LoVo (cell line): ENCODE results near the gene NCKIPSD.
"Not testable (repeated sequence)": the region's sequence is repeated elsewhere in the genome, so short reads cannot be mapped to it uniquely, and the experiment has no call there.

ENCODE experiments used
- DNase-seq: peaks from one replicate; pipeline ENCODE4 v3.0.0-alpha.2; 2016; ENCODE audit warnings: low spot score

The NCKIPSD gene

DNA sequence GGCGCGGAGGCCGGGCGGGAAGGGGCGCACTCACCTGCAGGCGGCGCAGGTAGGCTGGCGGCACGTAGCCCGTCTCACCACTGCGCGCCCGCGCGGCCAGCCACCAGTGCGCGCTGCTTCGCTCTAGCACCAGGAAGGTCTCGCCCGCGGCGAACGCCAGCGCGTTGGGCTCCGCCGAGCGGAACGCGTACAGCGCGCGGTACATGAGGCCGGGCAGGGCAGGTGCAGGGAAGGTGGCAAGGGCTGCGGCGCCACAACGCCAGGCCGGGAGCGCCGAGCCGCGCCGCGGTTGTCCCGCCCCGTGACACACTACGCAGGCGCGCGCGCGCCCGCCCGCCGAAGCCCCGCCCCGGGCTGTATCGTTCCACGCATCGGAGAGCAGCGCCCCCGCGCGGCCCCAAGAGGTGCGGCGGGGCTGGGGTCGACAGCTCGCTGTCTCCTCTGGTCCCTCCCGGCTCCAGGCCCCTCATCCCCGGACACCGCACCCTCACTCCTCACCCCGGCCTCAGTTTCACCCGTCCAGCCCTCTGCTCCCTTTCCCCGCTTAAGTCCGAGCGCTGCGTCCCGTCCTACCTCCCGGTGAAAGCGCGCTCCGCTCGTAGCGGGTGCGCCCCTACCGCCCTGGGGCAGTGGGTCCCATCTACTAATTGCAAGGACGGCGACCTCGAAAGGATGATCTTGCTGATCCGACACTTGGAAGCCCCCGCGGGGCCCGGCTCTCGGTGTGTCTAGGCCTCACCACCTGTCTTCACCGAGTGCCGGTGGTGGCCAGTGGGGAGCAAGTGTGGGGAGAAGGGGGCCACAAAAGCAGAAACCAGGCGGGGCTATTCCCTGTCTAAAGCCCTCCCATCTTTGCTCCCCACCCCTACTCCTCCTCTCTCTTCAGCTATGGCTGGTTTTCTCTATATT, at the start of gene NCKIPSD:
Gene NCKIPSD, minus strand, starts transcription at position 313 of the 909 bp plus-strand sequence. Its CDS starts 108 bp downstream, at position 205.
- peak; percentile 91 for DNase-seq

DNA sequence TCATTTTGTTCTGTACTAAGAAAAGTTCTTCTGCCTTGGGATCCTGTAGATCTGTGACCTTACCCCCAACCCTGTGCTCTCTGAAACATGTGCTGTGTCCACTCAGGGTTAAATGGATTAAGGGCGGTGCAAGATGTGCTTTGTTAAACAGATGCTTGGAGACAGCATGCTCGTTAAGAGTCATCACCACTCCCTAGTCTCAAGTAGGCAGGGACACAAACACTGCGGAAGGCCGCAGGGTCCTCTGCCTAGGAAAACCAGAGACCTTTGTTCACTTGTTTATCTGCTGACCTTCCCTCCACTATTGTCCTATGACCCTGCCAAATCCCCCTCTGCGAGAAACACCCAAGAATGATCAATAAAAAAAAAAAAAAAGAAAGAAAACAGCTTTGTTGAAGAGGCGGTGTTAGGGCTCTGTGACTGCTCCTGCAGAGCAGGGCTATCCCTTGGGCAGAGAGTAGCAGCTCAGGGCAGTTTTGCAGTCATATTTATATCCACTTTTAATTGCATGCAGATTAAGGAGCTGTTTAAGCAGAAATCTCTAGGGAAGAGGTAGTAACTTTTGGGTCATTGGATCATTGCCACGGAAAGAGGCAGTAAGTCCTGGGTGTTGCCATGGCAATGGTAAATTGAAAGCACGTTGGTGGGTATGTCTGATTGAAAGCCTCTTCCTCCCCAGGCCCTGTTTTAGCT, 49.5 kb upstream of the NCKIPSD start:
- not testable (repeated sequence) for DNase-seq

DNA sequence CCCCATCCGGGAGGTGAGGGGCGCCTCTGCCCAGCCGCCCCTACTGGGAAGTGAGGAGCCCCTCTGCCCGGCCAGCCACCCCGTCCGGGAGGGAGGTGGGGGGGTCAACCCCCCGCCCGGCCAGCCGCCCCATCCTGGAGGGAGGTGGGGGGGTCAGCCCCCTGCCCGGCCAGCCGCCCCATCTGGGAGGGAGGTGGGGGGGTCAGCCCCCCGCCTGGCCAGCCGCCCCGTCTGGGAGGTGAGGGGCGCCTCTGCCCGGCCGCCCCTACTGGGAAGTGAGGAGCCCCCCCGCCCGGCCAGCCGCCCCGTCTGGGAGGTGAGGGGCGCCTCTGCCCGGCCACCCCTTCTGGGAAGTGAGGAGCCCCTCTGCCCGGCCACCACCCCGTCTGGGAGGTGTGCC, 48.8 kb upstream of the NCKIPSD start:
- not testable (repeated sequence) for DNase-seq

DNA sequence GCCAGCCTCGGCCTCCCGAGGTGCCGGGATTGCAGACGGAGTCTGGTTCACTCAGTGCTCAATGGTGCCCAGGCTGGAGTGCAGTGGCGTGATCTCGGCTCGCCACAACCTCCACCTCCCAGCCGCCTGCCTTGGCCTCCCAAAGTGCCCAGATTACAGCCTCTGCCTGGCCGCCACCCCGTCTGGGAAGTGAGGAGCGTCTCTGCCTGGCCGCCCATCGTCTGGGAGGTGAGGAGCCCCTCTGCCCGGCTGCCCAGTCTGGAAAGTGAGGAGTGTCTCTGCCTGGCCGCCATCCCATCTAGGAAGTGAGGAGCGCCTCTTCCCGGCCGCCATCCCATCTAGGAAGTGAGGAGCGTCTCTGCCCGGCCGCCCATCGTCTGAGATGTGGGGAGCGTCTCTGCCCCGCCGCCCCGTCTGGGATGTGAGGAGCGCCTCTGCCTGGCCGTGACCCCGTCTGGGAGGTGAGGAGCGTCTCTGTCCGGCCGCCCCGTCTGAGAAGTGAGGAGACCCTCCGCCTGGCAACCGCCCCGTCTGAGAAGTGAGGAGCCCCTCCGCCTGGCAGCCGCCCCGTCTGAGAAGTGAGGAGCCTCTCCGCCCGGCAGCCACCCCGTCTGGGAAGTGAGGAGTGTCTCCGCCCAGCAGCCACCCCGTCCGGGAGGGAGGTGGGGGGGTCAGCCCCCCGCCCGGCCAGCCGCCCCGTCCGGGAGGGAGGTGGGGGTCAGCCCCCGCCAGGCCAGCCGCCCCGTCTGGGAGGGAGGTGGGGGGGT, 48.2 kb upstream of the NCKIPSD start:
- not testable (repeated sequence) for DNase-seq

DNA sequence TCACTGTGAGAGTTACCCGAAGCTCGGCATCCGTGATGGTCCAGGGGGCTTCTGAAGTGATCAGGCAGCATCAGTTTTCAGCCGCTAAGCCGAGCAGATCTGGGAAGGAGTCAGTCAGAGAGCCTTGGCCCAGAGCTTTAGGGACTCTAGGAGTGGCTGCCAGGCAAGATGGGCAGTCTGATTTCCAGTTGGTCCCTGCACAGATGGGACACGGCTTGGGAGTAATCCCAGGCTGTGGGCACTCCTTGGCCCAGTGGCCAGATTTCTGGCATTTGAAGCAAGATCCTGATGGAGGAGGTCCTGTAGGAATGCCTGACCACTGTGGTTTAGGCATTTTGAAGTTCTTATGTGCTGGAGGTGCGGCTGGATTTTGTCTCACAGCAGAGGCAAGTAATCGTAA, 41.8 kb upstream of the NCKIPSD start:
- no peak for DNase-seq

DNA sequence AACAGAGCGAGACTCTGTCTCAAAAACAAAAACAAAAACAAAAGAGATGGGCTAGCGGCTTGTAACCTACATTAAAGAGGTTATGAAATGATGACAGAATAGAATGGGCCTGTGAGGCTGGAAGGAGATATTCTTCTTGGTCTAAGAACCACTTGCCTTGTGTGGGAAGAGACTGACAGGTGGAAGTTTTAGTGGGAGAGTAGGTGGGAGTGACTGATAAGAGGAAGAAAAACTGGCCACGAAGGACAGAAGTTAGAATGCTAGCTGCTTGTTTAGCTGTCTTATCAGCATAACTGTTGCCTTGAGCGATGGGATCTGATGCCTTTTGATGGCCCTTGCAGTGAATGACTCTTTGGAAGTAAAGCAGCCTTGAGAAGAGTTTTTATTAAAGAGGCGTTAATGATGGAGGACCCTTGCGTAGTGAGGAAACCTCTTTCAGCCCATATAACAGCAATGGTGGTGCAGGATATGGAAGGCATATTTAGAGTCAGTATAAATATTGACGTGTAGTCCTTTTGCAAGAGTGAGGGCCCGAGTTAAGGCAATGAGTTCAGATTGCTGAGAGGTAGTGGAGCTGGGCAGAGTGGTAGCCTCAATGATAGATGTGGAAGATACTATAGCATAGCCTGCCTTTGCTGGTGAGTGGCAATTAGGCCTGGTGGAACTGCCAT, 39.6 kb upstream of the NCKIPSD start:
- DNase-seq = not testable (repeated sequence)

DNA sequence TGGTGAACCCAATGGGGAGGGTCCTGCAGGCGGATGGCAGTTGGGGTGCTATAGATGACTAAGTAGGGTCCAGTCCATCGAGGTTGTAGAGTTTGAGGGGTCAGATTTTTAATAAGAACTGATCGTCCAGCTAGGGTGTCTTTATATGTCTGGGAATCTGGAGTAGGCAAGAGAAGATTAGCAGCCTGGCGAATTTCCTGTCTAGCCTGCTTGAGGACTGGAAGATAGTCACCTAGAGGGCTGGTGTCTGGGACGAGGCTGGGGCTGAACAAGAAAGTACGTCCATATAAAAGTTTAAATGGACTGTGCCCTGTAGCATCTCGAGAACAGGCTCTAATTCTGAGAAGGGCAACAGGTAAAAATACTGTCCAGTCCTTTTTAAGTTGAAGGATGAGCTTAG, 38.0 kb upstream of the NCKIPSD start:
- DNase-seq = no peak

DNA sequence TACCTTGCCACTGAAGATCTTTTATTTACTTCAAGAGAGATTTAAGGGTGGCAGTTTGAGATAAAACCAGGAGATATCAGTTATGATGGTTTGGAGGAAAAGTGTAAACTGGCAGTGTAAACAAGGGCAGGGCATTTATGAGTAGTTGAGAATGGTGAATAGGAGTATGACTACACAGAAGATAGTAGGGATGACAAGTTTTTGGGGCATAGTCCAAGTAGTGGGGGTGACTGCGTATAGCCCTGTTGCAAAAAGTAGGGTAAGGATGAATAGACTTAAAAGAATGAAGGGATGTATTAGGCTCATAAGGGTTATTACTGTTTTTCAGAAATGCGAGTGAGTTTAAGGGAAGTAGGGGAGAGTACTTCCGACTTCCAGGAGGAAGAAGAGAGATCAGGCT, 37.6 kb upstream of the NCKIPSD start:
- DNase-seq = not testable (repeated sequence)

DNA sequence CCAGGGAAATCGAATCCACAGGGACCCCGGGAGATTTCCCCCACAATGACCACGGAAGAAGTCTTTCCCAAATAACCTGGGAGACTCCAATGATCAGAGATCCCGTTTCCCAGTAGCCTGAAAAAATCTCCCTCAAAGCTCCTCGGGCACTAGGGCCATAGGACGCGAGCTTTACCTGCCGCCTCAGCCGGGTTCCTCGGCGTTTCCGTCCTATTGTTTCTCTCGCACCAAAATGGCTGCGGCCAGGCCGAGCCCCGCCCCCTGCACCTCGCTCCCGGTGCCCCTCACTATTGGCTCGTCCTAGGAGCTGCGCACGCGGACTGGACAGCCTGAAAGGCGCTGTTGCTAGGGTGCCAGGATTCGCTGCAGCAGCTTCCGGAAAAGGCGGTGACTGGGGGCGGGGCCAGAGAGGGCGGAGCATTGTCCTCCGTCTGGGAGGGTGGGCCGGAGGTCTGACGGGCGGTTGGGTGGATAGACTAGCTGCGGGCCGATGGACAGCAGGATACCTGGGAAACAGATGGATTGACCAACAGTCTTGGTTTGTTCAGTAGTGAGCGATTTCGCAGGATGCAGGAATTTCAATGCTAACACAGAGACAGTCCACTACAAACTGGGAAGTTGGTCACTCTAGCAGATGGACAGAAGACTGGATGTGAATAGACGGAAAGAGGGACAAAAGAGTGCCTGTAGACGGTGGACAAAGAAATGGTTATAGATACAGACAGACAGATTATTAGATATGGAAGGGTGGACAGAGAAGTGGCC, 31.4 kb upstream of the NCKIPSD start, which contains the start of gene IP6K2:
Gene IP6K2, minus strand, starts transcription at position 240 of the 765 bp plus-strand sequence. CDS start 21,930 bp downstream, outside the sequence.
- DNase-seq = peak; percentile 99

DNA sequence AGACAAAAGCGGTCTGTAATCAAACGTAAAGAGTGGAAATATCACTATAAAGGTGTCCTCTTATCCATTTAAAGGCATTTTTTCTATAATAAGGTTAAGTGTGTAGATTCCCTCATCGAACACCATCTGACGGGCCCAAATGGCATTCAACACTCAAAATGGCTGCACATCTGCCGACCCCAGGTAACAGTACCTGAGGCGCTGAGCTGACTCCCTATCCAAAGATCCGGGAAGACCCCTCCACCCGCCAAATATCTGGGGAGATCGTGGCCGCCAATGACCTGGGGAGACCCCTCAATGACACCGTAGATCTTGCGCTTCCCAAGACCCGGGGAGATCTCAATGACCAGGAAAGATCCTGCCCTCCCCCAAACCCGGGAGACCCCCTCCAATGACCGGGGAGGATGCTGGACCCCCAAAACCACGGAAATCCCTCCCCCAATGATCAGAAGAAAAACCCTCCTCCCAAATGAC, 30.8 kb upstream of the NCKIPSD start:
- DNase-seq = peak; percentile 29

DNA sequence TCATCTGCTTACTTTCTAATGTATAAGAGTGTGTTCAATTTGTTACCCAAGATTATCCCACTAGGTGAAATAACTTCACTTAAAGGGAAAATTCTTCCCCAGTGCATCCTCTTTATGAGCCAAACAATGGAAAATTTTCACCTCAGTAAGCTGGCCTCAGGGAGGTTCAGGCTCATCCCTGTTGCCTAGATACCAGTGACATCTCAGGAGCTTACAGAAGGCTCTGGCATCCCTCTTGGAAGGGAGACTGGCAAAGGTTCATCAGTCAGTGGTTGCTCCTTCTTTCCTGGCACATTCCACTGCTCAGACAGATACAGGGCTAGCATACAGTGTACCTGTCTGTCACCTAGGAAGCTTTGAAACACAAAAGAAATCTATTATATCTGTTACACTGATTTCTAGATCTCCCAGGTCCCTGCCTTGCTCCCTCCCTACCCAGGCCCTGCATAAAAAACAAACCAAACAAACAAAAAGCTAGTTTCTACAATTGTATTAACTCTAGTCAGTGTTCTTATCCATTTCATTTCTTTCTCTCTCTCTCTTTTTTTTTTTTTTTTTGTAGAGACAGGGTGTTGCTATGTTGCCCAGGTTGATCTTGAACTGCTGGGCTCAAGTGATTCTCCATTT, 29.6 kb upstream of the NCKIPSD start:
- DNase-seq = peak; percentile 28

DNA sequence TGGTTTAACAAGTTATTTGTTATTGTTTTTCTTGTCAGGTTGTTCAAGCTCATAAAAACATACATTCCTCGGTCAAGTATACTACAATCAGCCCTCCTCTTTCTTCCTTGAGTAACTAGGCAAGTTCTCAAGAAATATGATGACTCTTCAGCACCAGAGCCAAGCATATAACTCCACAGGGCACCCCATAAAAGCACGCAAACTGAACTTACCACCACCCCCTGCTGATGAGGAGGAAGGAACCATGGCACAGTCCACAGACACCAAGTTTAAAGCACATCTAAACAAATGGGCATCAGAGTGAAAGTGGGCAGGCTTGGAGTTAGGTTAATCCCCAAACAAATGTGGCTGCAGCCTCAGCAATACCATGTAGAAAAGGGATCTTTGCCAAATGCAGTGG, 26.0 kb upstream of the NCKIPSD start:
- DNase-seq = peak; percentile 38

DNA sequence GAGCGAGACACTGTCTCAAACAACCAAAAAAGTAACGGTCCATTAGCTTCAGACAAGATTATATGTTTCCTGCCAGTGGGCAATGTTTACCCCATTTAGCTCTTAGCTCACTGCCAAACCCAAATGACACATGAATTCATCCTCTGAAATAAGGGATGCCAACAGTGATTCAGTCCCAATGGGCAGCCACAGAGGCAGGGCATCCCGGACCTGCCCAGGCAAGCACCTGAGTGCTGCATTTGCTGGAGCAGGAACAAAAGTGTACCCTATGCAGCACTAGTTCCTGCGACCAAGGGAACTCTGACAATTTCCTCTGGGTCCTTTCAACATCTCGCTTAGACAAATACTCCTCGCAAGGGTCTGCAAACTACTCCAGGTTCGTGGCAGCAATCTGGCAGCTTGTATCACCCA, 23.3 kb upstream of the NCKIPSD start:
- no peak for DNase-seq

DNA sequence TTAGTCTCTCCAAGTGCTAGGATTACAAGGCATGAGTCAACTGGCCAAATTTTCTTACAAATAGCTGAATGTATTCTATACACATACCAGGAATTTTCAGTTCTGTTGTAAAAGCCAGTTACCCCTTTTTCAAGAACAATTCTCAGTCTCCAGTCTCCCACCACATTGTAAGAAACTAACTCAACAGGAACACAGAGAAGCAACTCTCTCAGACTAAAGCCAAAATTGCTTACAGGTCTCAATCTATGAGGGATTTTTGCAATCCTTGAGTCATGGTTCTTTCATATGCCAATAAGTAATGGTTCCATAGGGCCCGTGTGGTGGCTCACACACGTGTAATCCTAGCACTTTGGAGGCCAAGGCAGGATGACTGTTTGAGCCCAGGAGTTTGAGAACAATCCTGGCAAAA, 22.8 kb upstream of the NCKIPSD start:
- DNase-seq = no peak

DNA sequence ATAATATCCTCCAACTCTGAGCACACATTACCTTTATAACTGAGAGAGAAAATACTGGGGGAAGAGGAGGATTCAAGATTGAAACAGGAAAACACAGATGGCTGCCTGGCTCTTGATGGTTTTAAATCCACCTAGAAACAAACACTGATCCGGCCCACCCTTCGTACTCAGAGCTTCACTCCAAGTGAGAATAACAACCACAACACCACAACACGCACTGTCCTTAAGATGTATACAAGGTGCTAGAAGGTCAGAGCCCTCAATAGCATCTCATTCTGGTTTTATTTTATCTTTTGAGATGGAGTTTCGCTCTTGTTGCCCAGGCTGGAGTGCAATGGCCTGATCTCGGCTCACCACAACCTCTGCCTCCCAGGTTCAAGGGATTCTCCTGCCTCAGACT, 21.4 kb upstream of the NCKIPSD start:
- no peak for DNase-seq

DNA sequence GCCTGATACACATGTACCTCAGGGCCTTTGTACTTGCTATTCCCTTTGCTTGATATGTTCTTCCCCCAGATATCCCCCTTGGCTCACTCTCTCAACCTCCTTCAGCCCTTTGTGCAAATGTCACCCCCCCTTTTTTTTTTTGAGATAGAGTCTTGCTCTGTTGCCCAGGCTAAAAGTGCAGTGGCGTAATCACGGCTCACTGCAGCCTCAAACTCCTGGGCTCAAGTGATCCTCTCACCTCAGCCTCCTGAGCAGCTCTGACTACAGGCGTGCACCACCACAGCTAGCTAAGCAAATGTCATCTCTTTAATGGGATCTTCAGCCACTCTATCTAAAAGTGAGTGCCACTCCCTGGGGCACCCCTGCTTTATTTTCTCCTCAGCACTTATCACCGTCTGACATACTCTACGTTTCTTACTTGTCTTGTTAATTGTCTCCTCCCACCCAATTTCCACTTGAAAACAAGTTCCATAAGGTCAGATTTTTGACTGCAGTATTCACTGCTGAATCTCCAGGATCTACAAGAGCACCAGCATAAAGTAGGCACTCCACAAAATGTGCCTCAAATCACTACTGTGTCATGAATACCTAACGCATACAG, 16.7 kb upstream of the NCKIPSD start:
- no peak for DNase-seq

DNA sequence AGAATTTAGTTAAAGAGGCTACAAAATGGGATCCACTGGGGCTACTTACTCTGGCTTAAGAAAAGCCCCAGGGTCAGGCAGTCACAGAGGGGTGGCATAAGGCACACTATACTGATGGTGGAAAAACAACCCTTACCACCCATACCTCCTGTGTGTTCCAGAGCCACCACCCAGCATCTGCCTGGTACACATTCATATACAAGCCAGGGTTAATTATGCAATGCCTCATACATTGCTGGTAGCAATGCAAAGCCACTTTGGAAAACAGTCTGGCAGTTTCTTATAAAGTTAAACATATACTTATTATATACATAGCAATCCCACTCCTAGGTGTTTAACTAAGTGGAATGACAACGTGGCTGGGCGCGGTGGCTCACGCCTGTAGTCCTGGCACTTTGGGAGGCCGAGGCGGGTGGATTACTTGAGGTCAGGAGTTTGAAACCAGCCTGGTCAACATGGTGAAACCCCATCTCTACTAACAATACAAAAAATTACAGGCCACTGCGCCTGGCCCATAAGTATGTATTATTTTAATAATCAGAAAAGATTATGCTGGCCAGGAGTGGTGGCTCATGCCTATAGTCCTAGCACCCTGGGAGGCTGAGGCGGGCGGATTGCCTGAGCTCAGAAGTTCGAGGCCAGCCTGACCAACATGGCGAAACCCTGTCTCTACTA, 15.2 kb upstream of the NCKIPSD start:
- DNase-seq = no peak

DNA sequence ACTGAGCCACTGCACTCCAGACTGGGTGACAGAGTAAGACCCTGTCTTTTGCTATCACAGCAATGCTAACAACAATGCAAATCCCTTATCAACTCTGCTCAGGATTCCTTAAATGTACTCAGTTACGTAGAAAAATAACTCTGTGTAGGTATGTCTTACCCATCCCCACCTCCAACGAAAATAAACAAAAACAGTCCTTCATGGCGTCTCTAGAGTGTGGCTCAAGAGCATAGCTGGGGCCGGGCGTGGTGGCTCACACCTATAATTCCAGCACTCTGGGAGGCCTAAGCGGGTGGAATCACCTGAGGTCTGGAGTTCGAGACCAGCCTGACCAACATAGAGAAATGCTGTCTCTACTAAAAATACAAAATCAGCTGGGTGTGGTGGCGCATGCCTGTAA, 13.2 kb upstream of the NCKIPSD start:
- no peak for DNase-seq

DNA sequence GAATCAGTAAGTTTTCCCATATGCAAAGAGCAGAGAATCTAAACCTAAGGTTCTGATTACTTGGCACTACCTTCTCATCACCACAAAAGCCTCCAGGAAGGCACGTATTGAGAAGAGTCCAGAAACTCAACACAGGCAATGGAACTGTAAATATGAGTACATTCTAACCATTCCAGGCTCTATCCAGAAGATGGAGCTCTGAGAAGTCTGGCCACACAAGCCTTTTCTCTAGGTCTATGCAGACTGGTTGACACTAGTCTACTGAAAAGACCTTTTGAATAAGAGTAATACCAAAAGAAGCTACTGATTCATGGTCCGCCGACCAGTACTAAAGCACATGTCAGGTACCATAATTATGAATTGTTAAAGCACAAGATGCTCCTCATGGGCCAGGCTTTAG, 12.2 kb upstream of the NCKIPSD start:
- DNase-seq = no peak
